DMS114 treated with DMSO at 0.1 percent for 48 hours (cell line): Measurements from ENCODE around the gene TMEM38B.

Experiments
- DNase-seq: peaks from one replicate; lab custom pipeline; 2025; ENCODE audit not compliant: unreplicated experiment; lab: John Stamatoyannopoulos, UW

The TMEM38B gene

GRCh38 chr9:105694190-105694847 is at the start of gene TMEM38B:
TMEM38B (plus strand) TSS chr9:105694541; CDS start chr9:105694661, 120 bp downstream.
- DNase-seq: peak; percentile 36

GRCh38 chr9:105646879-105647594 is 47.3 kb upstream of the TMEM38B start:
- no peak for DNase-seq

- DNase-seq: no peak
Measured at GRCh38 chr9:105647595-105648349, 46.6 kb upstream of the TMEM38B start.

- no peak for DNase-seq
Measured at GRCh38 chr9:105651806-105652205, 42.5 kb upstream of the TMEM38B start.

- no peak for DNase-seq
Measured at GRCh38 chr9:105656131-105656921, 38.0 kb upstream of the TMEM38B start.

GRCh38 chr9:105658351-105658750 is 36.0 kb upstream of the TMEM38B start:
- no peak for DNase-seq

- no peak for DNase-seq
Measured at GRCh38 chr9:105661011-105661410, 33.3 kb upstream of the TMEM38B start.

GRCh38 chr9:105662184-105663104 is 31.9 kb upstream of the TMEM38B start, which contains the start of gene TAL2:
TAL2 (plus strand) TSS chr9:105662457; CDS start chr9:105662497, 40 bp downstream.
- no peak for DNase-seq

GRCh38 chr9:105663914-105664313 is 30.4 kb upstream of the TMEM38B start:
- no peak for DNase-seq

GRCh38 chr9:105667867-105668266 is 26.5 kb upstream of the TMEM38B start:
- no peak for DNase-seq

GRCh38 chr9:105670315-105670714 is 24.0 kb upstream of the TMEM38B start:
- no peak for DNase-seq

- DNase-seq: no peak
Measured at GRCh38 chr9:105670775-105671174, 23.6 kb upstream of the TMEM38B start.

- no peak for DNase-seq
Measured at GRCh38 chr9:105672711-105673234, 21.6 kb upstream of the TMEM38B start.

- no peak for DNase-seq
Measured at GRCh38 chr9:105673850-105674387, 20.4 kb upstream of the TMEM38B start.

- DNase-seq: no peak
Measured at GRCh38 chr9:105676351-105676923, 17.9 kb upstream of the TMEM38B start.

GRCh38 chr9:105678163-105678562 is 16.2 kb upstream of the TMEM38B start:
- no peak for DNase-seq

- DNase-seq: no peak
Measured at GRCh38 chr9:105678781-105679180, 15.6 kb upstream of the TMEM38B start.

- no peak for DNase-seq
Measured at GRCh38 chr9:105679257-105680022, 14.9 kb upstream of the TMEM38B start.
